HG03342 (cell line): ENCODE data around the gene SHANK3.

Experiments
- ATAC-seq: cut with Tn5 transposase; IDR thresholded peaks from one replicate; pipeline ENCODE4 v1.9.1; 2021; ENCODE audit warnings: mild to moderate bottlenecking, moderate library complexity; ENCODE audit not compliant: unreplicated experiment

Gene SHANK3

DNA sequence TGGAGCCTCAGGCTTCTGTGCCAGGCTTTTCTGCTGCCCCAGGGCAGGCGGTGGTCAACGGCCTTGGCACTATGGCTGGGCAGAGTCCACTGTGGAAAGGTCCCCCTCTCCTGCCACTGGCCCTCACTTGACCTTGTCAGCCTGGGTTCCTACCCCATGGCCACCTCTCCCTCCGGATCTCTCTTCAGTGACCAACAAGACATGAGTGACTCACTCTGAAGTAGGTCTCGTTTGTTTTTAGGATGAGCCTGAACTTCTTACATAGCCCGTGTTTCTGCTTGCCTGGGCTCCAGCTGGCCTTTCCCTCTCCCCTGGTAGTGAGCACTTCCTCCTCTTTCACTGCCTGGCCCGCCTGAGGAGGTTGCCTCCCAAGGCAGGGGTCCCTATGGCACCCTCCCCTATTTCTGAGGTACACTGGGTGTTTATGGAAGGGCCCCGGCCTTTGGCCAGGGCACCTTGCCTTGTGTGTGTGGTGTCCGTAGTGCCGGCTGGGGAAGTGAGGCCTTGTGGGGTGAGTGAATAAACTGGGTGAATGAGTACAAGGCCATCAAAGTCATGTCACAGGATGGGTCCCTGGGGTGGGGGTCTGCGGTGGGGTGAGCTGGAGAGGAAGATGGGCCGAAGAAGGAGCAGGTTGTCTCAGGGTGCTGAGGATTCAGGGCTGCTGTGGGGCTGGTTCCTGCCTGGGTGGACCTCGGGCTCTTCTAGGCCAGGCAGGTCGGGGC is 5.0 kb downstream of the SHANK3 start:
- no peak for ATAC-seq

DNA sequence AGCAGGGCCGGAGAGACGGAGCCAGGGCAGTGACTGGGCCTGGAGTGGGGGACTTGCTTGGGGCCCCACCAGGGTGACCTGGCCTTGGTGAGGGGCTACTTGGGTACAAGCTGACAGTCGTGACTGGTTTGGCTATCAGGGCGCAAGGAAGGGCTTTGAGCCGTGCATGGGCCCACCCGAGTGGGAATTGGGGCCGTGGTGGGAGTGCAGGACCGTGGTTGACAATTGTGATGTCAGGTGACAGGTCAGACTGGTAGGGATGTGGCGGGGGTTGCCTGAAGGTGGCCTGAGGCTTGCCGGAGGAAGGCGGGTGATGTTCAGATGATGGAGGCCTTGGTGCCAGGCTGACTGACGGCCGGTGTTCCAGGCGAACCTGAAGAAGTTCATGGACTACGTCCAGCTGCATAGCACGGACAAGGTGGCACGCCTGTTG is 5.6 kb downstream of the SHANK3 start:
- no peak for ATAC-seq

DNA sequence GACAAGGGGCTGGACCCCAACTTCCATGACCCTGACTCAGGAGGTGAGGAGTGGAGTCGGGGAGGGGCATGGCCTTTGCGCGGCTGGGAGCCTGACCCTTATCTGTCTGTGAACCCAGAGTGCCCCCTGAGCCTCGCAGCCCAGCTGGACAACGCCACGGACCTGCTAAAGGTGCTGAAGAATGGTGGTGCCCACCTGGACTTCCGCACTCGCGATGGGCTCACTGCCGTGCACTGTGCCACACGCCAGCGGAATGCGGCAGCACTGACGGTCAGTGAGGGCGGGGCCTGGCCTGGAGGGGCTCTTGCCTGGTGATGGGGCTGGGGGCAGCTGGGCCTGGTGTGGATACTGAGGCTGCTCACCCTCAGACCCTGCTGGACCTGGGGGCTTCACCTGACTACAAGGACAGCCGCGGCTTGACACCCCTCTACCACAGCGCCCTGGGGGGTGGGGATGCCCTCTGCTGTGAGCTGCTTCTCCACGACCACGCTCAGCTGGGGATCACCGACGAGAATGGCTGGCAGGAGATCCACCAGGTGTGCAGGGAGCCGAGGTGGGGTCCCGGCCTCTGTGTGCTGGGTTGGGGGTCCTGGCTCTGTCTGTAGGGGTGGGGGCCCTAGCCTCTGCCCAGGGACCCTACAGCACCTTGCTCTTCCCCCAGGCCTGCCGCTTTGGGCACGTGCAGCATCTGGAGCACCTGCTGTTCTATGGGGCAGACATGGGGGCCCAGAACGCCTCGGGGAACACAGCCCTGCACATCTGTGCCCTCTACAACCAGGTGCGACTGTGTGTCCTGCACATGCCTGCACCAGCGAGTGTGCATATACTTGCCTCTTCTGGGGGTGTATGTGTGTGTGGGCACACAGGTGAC is 6.3 kb downstream of the SHANK3 start:
- no peak for ATAC-seq

GRCh38 chr22:50683086-50683993 is 10.7 kb downstream of the SHANK3 start:
- no peak for ATAC-seq

DNA sequence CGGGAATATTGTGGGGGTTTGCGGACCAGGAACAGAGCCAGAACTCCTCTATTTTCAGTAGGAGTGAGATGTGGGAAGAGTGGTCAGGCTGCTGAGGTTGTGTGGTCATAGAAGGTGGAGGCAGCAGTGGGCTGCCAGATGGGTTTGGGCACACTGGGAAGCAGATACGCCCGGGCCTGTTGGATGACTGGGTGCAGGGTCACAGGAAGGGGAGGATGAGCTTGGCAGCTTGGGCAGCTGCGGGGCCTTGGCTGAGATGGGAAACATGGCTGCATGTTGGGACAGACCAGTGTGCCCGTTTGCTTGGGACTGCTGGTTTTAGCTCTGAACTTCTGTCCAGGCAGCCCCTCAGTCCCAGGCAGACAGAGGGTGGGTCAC is 11.4 kb downstream of the SHANK3 start:
- no peak for ATAC-seq

GRCh38 chr22:50684501-50684900 is 11.9 kb downstream of the SHANK3 start:
- ATAC-seq = no peak

DNA sequence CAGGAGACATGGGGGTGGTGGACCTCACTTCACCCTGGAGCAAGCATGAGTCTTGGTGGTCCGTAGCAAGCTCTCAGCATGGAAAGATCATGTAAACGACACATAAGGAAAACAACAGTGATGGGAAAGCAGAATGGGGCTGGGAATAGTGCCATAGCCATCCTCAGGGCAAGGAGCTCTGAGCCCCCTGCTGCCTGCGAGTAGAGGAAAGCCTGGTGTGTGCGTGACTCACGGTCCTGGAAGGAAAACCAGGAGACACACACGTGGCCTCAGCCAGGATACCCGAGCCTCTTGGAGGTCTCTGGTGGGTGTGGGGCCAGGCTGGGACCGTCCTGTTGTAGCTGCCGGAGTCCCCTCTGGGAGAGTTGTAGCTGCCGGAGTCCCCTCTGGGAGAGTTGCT is 12.4 kb downstream of the SHANK3 start:
- no peak for ATAC-seq

GRCh38 chr22:50686794-50687193 is 14.2 kb downstream of the SHANK3 start:
- ATAC-seq = no peak

- ATAC-seq = no peak
Observed at GRCh38 chr22:50687829-50688228, 15.2 kb downstream of the SHANK3 start.

DNA sequence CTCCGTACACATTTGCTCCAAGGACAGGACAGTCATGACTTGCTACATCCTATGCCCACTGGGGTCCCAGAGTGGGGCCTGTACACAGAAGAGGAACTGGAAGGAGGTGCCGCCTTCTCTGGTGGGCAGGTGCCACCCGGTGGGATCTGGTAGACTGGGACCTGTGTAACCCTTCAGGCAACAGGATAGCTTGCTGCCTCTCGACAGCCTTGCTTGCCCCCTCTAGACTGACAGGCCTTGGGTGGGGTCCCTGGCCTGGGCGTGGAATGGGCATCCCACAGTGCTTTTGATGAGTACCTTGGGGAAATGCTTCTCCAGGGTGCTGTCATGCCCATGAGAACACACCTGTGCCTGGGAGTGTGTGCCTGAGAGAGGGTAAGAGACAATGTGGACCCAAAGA is 15.8 kb downstream of the SHANK3 start:
- ATAC-seq = no peak

- ATAC-seq = no peak
Observed at GRCh38 chr22:50691521-50691920, 18.9 kb downstream of the SHANK3 start.

GRCh38 chr22:50693462-50693861 is 20.8 kb downstream of the SHANK3 start:
- no peak for ATAC-seq

- no peak for ATAC-seq
Observed at GRCh38 chr22:50694099-50694605, 21.5 kb downstream of the SHANK3 start.

GRCh38 chr22:50694766-50695420 is 22.3 kb downstream of the SHANK3 start:
- no peak for ATAC-seq

- no peak for ATAC-seq
Observed at GRCh38 chr22:50695421-50696250, 23.0 kb downstream of the SHANK3 start.

DNA sequence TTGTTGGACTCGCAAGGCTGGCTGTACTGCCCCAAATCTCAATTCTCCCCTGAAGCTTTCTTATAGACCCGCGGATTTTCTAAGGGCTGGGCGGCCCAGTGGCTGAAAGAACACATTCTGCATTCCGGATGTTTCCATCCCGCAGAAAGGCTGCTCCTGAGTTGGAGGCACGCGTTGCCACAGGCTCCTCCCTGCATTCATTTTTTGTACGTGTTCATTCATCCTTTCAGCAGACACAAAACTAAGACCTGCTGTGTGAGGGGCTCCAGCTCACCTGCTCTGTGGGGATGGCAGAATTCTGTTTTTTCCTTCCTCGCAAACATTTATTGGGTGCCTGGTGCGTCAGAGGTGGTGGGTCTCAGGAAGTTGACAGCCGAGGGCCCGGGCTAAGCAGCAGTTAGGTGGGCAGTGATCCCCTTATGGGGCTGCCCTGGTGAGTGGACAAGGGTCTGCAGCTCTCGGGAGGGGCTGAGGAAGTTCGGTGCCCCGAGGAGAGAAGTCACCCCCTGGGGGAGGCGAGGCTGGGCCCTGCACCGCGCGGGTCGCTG is 23.7 kb downstream of the SHANK3 start:
- no peak for ATAC-seq

GRCh38 chr22:50696799-50697561 is 24.4 kb downstream of the SHANK3 start:
- no peak for ATAC-seq

DNA sequence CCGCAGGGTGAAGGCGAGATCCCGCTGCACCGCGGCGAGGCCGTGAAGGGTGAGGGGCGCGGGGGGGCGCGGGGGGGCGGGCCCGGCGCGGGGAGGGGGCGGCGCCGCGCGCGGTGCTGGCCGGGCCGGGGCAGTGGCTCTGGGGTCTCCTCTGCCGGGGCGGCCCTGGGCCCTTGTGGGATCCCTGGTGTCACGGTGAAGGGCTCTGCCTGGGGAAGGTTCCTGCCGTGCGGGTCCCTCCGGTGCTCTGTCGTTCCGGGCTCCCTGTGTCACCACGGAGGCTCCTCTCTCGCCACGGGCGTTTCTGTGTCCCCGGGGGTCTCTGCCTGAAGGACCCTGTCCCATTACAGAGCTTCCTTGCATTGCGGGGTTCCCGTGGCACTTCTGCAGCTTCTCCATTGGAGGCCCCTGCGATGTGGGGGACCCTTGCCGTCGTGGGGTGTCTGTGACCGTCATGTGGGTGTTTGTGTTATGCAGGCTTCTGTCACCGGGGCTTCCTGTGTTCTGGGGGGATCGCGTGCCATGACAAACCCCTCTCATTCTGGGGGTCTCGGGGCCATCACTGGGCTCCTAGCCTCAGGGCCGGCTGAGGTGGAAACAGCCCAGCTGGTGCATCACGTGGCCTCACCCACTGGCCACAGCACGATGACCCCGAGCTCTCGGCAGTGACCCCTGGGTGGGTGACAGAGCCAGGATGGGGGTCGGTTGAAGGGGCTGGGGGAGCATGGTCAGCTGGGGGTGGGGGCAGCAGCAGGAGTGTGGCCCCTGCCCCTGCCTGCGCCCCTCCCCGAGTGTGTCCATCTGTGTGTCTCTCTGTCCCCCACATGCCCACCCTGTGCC is 25.3 kb downstream of the SHANK3 start:
- no peak for ATAC-seq
